HG03442 (cell line): ENCODE data around the gene SUB1.
"Not testable (repeated sequence)": the region's sequence is repeated elsewhere in the genome, so short reads cannot be mapped to it uniquely, and the experiment has no call there.

ENCODE experiments used
- ATAC-seq: cut with Tn5 transposase; IDR thresholded peaks from one replicate; pipeline ENCODE4 v1.9.1; 2021; ENCODE audit warnings: mild to moderate bottlenecking, moderate library complexity; ENCODE audit not compliant: unreplicated experiment

SUB1 gene

GRCh38 chr5:32585446-32586275, at the start of gene SUB1:
TSS of gene SUB1 (plus strand) at chr5:32585557. CDS start at chr5:32588513, 2,956 bp downstream.
- ATAC-seq = peak; percentile 47

DNA sequence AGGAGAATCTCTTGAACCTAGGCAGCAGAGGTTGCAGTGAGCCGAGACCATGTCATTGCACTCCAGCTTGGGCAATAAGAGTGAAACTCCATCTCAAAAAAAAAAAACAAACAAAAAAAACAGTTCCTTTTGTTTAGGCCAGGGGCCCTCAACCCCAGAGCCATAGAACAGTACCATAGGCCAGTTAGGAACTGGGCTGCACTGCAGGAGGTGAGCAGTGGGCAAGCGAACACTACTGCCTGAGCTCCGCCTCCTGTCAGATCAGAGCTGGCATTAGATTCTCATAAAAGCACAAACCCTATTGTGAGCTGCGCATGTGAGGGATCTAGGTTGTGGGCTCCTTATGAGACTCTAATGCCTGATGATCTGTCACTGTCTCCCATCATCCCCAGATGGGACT, 49.1 kb upstream of the SUB1 start:
- no peak for ATAC-seq

- ATAC-seq = peak; percentile 26
Measured at GRCh38 chr5:32537437-32538029, 47.8 kb upstream of the SUB1 start.

DNA sequence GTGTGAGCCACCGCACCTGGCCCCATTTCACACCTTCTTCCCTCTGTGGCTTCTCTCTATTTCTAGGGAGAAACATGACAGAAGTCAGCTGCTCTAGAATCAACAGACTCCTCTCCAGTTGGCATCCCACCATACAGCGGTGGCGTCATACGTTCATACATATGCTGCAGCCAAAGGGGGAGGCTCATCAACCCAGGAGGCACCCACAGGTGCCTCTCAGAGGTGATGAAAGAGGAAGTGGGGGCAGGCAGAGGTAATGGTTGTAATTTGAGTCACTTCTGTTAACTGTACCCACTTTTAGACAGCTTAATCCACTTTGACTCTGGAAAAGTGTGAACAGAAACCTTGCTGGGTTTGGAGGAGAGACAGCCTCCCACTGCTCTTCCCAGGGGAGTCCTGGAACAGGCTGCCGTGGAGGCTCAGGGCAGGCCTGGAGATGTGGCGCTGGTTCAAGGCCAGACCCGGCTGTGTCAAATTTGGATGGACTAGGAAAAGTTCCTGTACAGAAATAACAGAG, 47.3 kb upstream of the SUB1 start:
- peak; percentile 79 for ATAC-seq

DNA sequence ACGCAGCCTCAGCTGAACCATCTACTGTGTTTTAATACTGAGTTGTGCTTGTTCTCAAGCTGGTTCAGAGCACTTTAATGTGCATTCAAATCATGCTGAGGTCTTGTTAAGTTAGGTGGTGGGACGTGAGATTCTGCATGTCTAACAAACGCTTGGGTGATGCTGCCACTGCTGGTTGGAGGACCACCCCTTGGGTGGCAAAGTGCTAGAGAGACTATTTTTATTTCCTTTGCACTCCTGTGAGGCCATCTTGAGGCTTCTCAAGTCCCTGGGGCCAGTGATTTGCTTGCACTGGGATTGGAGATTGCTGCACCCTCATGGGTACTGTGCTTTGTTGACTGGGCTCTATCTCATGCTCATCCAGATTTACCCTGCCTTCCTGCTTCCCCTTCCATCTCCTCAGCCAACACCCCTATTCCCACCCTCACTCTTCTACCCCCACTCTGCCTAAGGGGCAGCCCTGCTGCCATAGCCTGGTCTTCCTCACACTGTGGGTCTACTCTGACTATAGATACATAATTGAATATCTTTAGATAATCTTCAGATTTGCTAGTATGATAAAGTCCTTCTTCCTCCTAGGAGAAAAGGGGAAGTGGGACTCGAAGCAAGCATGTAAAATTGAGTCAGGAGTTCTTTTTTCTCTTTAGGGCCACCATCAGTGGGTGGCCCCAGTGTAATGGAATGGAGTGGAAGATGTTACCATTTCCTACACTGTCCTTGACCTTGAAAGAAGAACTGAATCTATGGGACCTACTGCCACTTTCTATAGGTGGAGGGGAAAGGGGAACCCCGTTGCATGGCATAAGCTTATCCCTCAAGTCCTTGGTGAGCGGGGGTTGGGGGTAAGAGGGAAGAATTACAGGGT, 45.1 kb upstream of the SUB1 start:
- ATAC-seq = no peak

GRCh38 chr5:32541241-32541640, 44.1 kb upstream of the SUB1 start:
- ATAC-seq = no peak

GRCh38 chr5:32542216-32543059, 42.9 kb upstream of the SUB1 start:
- peak; percentile 67 for ATAC-seq

- no peak for ATAC-seq
Measured at GRCh38 chr5:32543291-32543690, 42.1 kb upstream of the SUB1 start.

- no peak for ATAC-seq
Measured at GRCh38 chr5:32545102-32545800, 40.1 kb upstream of the SUB1 start.

GRCh38 chr5:32551194-32551593, 34.2 kb upstream of the SUB1 start:
- ATAC-seq = no peak

- no peak for ATAC-seq
Measured at GRCh38 chr5:32551865-32552264, 33.5 kb upstream of the SUB1 start.

- ATAC-seq = not testable (repeated sequence)
Measured at GRCh38 chr5:32552491-32552890, 32.9 kb upstream of the SUB1 start.

DNA sequence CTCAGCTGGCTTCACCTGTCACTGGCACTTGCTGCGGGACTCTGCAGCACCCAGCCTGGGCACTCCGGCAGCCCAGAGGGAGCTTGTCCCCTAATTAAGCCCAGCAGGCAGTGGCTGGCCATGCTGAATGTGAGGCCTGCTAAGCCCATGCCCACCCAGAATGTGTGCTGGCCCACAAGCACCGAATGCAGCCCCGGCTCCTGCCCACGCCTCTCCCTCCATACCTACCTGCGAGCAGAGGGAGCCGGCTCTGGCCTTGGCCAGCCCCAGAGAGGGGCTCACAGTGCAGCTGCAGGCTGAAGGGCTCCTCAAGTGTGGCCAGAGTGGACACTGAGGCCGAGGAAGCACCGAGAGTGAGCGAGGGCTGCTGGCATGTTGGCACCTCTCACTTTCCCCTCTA, 32.4 kb upstream of the SUB1 start:
- ATAC-seq = no peak

- ATAC-seq = not testable (repeated sequence)
Measured at GRCh38 chr5:32554181-32554780, 31.1 kb upstream of the SUB1 start.

DNA sequence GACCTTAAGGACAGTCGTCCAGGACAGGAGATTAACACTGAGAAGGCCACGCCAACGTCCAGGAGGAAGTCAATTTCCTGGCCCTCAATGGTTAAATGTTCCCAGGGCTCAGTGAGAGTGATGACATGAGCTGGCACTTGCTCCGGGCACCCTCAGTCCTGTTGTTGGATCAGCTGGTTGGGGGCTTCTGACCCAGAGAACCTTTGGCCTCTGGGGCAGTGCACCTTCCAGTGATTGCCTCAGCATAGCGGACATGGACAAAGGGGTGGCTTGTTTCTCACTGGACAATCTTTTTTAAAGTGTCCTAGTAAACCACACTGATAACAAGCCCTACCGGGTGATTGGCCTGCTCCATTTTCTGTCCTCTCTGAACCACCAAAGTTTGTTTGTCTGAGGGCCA, 28.8 kb upstream of the SUB1 start:
- not testable (repeated sequence) for ATAC-seq

- ATAC-seq = no peak
Measured at GRCh38 chr5:32559411-32559810, 25.9 kb upstream of the SUB1 start.

GRCh38 chr5:32559921-32560320, 25.4 kb upstream of the SUB1 start:
- no peak for ATAC-seq

GRCh38 chr5:32562056-32562455, 23.3 kb upstream of the SUB1 start:
- ATAC-seq = no peak

DNA sequence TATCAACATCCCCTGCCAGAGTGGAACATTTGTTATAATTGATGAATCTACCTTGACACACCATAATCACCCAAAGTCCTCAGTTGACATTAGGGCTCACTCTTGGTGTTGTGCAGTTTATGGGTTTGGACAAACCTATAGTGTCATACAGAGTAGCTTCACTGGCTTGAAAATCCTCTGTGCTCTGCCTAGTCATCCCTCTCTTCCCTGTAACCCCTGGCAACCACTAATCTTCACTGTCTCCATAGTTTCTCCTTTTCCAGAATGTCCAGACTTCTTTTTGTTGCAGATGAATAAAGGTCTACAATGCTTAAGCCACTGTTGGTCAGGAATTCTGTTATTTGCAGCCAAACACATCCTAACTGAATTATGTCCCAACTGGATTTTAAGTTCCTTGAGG, 22.5 kb upstream of the SUB1 start:
- ATAC-seq = no peak
